GM21786 (cell line): ENCODE measurements around the gene CHPT1.
"Not testable (repeated sequence)": the region's sequence is repeated elsewhere in the genome, so short reads cannot be mapped to it uniquely, and the experiment has no call there.

Experiments
- ATAC-seq: cut with Tn5 transposase; IDR thresholded peaks from one replicate; pipeline ENCODE4 v1.9.1; 2021; ENCODE audit not compliant: unreplicated experiment

The CHPT1 gene

GRCh38 chr12:101681627-101682026 lies 15.8 kb upstream of the CHPT1 start:
- not testable (repeated sequence) for ATAC-seq

GRCh38 chr12:101685092-101685491 lies 12.3 kb upstream of the CHPT1 start:
- ATAC-seq: no peak

DNA sequence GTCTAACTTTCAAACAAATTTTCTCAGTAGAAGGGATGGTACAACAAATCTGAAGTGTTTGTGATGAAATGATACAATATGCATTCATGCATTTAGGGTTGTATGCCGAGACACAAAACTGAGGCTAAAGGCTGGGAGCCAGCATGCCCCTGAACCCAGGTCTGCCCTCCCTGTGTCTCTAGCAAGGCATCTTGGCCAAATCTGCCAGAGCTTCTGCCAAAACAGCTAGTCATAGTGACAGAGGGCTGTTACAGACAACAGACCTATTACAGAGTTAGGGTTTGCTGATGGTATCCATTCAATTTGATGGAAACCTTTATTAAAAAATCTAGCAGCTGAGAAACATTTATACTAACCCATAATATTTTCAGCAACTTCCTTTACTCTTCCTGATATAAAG lies 11.3 kb upstream of the CHPT1 start:
- ATAC-seq: no peak

DNA sequence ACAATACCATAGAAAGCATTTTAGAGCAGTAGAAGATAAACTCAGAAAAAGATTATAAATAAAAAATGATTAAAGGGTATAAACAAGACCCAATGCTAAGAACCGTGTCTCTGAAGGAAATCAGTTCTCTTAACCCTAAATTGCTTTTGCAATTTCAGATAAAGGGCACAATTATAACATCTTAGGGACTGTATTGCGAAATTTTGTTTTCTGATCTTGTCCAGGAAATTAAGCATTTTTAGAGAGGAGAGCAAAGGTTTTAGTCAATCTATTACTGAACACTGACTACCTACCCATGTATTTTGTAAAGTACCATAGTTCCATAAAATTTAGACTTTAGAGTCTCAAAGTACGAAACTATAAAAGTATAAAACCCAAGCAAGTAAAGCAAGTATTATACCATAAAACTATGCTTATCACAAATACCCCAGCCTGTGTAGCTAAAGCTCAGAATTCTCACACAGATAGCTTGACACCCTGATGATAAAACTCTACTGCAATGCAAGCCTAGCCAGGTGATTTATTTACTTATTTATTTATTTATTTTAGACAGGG lies 6.8 kb upstream of the CHPT1 start:
- no peak for ATAC-seq

GRCh38 chr12:101691503-101692096 lies 5.8 kb upstream of the CHPT1 start:
- ATAC-seq: no peak

DNA sequence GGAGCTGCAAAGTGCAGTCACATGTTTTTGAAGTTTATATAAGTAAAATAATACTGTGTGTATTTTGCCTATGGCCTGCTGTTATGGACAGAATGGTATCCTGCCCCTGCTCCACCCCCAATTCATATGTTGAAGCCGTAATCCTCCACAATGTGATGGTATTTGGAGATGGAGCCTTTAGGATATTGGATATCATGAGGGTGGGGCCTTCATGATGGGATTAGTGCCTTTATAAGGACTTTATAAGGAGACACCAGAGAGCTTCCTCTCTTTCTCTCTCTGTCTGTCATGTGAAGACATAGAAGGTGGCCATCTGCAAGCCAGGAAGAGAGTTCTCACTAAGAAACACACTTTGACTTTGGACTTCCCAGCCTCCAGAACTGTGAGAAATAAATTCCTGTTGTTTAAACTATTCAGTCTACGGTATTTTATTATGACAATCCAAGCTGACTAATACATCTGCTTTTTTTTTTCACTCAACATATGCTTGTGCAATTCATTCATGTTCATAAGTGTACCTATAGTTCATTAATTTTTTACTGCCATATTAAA lies 3.1 kb upstream of the CHPT1 start:
- no peak for ATAC-seq

DNA sequence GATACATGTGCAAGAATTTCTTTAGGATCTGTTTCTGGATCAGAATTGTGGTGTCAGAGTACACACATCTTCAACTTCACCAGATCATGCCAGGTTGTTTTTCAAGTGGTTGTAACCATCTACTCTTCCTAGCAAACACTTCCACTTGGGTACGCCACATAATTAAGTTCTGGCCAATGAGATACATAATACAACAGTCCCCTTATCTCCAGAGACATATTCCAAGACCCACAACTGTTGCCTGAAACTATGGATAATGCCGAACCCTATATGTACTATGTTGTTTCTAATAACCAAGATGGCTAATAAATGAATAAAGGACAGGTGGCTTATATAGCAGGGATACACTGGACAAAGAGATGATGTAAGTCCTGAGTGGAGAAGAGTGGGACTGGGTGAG lies 2.5 kb upstream of the CHPT1 start:
- ATAC-seq: no peak

DNA sequence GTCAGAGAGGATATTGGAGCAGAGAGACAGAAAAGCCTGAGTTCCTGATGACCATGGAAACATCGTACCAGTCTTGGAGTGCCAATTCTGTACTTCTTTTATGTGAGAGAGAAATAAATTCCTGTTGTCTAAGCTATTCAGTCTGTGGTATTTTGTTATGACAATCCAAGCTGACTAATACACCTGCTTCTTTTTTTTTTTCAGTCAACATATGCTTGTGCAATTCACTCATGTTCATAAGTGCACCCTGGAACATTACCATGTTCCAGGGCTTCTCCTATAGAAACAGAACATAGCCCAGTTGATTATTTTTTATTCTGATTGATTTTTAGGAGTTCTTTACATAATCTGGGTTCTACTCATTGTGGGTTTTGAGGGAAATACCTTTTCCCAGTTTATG lies 1.7 kb upstream of the CHPT1 start:
- no peak for ATAC-seq

GRCh38 chr12:101696251-101697196 lies 916 bp upstream of the CHPT1 start:
- ATAC-seq: no peak

DNA sequence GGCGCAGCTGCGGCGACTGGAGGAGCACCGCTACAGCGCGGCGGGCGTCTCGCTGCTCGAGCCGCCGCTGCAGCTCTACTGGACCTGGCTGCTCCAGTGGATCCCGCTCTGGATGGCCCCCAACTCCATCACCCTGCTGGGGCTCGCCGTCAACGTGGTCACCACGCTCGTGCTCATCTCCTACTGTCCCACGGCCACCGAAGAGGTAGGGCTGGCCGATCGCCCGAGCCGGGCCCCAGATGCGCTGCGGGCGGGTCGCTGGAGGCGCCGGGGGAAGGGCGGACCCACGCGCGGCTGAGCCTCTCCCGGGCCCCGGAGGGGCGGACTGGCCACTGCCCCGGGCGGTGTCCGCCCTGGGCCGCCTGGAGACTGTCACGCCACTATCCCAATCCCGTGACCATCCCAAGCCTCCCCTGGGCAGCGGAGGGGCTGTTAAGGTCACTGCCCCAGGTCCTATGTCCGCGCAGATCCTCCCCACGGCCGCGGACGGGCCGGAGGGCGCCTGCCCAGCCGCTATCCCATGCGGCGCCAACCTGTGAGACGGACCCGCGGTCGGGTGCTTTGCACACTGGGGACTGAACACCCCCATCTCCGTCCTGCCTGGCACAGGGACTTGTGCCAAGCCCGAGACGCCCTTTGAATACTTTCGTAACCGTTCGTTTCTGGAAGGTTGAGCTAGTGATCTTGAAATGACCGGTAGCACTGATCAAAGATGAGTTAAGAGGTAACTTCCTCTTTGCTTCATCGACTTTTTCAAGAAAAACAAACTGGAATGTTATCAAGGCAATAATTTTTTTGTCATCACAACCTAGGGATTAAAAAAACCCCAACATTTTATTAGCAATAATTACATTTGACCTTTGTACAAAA lies 725 bp downstream of the CHPT1 start:
- ATAC-seq: peak; percentile 27

DNA sequence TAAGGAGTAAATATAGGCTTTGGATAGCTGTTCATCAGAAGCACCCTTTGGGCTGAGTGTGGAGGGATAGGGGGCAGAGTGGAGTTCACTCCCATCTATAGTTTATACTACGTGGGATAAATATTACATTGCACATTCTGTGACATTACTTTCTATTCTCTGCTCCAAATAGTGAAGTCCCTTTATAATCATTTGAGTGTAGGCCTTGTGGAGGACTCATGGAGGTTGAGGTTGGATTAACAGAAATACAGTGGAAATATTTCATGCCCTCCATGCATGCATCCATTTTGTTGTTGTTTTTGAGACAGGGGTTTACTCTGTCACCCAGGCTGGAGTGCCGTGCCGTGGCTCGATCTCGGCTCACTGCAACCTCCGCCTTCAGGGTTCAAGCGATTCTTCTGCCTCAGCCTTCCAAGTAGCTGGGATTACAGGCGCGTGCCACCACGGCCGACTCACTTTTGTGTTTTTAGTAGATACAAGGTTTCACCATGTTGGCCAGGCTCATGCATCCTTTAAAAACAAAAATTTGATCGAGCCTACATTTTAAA lies 1.4 kb downstream of the CHPT1 start:
- no peak for ATAC-seq

- ATAC-seq: no peak
These were observed 2.9 kb downstream of the CHPT1 start for GRCh38 chr12:101700299-101700820.

DNA sequence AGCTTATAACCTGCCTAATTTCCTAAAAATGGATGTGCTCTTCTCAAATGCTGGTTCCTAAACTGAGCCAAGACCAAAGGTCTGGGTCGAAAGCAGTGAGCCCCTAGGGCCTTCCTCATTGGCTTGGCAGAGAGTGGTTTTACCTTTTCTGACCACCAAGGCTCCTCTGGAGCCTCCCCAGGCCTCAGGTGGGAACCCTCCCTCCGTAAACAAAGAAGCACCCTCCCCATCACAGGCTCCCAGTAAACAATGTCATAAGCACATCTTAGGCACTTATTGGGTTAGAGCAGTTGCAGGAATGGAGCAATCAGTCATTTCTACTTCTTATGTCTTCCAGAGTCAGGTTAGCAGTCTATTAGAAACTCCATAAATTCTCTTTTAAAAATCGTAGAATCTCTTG lies 6.0 kb downstream of the CHPT1 start:
- no peak for ATAC-seq

GRCh38 chr12:101706403-101706802 lies 9.0 kb downstream of the CHPT1 start:
- ATAC-seq: no peak

GRCh38 chr12:101707131-101707782 lies 9.8 kb downstream of the CHPT1 start:
- ATAC-seq: no peak

DNA sequence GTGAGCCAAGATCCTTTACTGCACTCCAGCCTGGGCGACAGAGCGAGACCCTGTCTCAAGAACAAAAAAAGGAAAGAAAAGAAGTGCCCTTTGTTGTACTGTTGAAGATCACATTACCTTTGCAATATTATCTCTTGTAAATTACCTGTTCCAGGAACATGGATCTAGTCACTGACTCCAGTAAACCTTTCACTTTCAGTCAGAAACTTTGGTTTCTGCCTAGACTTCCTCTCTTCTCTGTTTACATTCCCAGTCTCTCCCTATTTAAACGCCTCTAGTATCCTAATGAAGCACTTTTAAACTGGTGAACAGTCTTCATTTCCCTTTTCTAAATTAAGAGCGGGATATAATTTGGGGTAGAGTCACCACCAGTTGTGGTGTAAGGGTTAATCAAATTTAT lies 12.8 kb downstream of the CHPT1 start:
- no peak for ATAC-seq

DNA sequence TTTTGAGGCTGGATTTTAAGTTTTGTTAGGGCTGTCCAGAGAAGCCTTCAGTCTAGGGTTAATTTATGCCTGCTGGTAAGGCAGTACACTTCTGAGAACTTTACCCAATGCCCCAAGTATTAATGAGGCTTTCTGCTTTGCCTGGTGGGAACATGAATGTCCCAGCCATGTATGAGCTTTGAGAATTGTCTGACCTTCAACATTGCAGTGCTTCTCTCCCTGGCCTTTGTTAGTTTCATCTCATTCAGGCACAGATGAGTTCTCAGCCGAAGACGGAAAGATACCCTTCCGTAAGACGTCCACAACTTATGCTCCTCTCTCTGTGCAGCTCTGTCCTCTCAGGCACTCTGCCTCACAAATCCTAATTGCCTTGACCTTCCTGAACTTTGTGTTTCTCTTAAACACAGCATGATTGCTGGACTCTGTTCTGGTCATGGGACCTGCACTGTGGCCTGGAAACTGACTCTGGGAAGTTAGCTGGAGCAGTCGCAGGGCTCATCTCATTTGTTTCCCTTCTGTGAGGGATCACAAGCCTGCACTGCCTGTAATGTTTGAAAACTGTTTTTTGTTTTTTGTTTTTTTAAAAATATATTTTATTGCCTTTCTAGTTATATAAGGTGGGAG lies 15.7 kb downstream of the CHPT1 start:
- ATAC-seq: no peak

DNA sequence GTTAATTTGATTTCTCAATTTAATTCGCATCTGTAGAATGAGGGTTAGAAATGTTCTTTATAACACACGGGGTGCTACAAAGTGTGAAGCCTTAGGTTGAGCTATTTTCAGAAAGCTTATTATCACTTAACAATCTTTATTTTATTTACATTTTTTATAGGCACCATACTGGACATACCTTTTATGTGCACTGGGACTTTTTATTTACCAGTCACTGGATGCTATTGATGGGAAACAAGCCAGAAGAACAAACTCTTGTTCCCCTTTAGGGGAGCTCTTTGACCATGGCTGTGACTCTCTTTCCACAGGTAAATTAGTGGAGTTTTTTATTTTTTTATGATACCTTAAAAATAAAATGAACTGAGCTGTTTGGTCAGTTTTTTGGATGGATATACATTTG lies 16.5 kb downstream of the CHPT1 start:
- no peak for ATAC-seq

DNA sequence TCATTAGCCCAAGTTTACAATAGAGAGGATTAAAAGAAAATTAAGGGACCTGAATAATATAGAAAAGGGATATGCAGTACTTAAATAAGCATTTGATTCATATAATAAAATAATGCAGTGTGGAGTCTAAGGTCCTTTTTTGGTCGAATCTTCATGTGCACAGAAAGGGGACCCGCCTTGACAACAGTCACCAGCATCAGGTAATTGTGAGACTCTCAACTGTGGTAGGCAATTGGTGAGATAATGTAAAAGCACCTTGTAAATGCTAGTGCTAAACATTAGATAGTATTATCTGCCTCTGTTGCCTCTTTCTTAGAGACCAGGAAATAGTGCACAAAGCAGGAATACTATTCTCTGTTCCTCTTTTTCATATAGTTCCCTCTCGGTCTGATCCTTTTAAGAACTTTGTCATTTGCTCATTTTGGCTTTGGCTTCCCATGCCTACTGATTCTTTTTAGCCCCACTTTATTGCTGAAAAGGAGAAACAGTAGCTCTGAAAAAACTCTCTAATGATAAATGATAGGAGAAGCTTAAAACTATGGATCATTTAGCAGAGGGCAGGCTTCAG lies 17.5 kb downstream of the CHPT1 start:
- no peak for ATAC-seq
